ENCODE measurements around the gene STPG1.

DNA sequence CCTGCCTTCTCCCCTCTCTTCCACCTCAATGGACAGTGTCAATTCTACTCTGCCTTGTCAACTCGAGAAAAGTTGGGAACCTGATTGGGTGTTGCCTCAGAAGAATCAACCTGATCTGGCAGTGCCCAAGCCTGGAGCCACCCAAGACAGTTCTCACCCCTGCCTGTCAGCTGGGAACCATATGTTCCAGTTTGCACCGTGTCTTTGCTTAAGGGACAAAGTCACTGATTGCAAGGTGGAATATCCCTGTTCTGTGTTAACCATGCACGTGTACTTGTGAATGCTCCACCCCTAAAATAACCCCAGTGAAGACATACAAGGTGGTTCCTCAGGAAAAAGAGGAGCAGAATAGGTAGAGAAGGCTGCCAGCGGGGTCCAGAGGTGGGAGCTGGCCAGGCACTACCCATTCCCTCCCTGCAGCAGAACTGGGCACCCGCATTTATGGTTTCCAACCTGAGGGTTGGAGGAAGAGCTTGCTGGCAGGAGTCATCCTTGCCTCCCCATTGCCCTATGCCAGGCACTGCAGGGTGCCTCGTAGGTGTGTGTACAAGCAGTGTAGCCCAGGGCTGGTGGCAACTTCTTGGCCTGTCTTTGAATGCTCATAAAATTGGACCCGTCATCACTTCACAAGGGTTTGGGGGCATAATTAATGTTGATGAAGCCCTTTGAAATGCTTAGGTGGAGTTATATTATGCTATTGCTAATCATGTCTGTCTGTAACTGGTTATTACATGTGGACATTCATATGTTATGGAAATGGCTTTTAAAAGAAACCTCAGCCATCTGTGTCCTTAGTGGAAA, 13.4 kb upstream of the STPG1 start:
- TF ChIP-seq, protein P1, sequence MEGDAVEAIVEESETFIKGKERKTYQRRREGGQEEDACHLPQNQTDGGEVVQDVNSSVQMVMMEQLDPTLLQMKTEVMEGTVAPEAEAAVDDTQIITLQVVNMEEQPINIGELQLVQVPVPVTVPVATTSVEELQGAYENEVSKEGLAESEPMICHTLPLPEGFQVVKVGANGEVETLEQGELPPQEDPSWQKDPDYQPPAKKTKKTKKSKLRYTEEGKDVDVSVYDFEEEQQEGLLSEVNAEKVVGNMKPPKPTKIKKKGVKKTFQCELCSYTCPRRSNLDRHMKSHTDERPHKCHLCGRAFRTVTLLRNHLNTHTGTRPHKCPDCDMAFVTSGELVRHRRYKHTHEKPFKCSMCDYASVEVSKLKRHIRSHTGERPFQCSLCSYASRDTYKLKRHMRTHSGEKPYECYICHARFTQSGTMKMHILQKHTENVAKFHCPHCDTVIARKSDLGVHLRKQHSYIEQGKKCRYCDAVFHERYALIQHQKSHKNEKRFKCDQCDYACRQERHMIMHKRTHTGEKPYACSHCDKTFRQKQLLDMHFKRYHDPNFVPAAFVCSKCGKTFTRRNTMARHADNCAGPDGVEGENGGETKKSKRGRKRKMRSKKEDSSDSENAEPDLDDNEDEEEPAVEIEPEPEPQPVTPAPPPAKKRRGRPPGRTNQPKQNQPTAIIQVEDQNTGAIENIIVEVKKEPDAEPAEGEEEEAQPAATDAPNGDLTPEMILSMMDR (IDR thresholded peaks at IDR 0.05): no peak
- TF ChIP-seq ZFX (IDR thresholded peaks at IDR 0.05; ENCODE audit: borderline replicate concordance): no peak
